Activated CD8-positive, alpha-beta memory T cell treated with anti-CD3 and anti-CD28 coated beads, Interleukin-2, amount 50 U/mL, for 1 hour (primary cell): ENCODE data around the gene RHEB.

Experiments
- DNase-seq: peaks from one replicate; pipeline ENCODE4 v3.0.0-alpha.2; 2020; ENCODE audit errors: extremely low read depth

The RHEB gene

DNA sequence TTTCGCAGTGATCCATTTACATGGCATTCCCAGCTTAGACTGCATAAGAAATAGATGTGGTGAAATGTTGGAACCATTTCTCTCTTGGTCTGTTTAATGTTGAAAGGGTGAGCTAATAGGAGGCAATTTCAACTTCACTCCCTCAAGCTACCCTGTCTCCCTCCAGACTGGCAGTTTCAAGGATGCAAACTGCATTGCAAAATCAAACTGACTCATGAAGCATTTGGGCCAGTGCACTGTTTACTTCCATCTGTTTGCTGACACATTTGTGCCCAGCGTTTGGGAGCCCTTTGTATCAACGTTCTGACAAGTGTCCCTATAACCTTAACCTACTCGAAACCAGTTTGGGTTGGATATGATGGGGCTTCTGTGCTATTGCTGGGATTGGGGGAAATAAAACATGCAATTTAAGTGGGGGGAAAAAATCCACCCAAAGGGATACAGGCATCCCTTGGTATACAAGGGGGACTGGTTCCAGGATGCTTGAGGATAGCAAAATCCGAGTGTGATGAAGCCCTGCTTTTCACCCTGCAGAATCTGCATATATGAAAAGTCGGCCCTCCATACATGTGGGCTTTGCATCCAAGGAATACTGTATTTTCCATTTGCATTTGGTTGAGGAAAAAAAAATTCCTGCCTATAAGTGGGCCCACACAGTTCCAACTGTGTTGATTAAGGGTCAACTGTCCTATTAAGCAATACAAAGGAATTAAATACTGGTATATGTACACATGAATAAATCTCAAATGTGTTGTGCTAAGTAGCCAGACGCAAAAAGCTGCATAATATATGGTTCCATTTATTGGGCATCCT, 15.6 kb downstream of the RHEB start:
- DNase-seq, result no peak

DNA sequence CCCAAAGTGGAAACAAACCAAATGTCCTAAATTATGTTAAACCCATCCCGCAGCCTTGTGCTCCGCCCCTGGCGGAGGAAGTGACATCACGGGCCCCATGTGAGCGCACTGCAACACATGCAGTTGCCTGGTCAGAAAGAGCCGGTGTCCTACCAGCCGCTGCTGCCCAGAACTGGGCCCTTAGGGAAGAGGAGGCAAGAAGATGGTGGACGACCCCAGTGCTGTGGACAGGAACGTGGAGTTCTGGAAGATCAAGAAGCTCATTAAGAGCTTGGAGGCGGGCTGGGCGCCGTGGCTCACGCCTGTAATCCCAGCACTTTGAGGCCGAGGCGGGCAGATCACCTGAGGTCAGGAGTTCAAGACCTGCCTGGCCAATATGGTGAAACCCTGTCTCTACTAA, 18.0 kb downstream of the RHEB start:
- no peak for DNase-seq

DNA sequence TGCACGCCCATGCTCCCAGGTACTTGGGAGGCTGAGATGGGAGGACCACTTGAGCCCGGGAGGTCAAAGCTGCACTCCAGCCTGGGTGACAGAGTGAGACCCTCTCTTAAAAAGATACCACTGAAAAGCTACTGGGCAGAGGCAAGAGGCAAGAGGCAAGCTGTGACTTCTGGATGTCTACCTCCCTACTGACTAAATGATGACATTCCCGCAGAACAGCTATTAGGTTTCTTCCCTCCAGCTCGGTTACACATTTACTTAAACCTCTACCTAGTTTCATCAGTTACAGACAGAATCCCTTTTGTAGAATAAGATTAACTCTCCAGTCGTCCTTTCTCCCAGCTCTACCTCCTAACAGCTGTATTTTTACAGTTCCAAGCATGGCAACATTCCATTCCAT, 21.2 kb downstream of the RHEB start:
- DNase-seq, result no peak

DNA sequence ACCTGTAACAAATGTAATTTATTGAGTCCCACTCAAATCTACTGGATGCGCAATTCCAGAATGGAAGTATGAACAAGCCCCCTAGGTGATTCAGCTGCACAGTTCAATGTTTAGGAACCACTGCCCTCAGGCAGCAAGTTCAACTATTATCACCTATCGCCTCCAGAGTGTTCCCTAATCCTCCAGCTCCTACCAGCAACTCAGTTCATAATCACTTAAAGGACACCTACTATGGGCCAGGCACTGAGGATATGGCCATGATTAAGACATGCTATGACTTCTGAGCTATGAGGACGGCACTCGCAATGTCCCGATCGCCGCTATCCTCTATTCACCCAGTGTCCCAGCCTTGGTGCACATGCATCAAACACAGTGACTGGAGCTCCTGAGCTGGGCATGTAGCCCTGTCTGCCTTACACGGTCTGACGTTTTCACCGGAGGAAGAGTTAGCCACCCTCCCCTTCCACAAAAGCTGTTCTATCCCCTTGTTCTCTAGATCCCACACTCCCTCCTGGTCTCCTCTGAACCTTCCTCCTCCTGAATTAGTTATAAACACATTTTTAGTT, 22.3 kb downstream of the RHEB start:
- no peak for DNase-seq

DNA sequence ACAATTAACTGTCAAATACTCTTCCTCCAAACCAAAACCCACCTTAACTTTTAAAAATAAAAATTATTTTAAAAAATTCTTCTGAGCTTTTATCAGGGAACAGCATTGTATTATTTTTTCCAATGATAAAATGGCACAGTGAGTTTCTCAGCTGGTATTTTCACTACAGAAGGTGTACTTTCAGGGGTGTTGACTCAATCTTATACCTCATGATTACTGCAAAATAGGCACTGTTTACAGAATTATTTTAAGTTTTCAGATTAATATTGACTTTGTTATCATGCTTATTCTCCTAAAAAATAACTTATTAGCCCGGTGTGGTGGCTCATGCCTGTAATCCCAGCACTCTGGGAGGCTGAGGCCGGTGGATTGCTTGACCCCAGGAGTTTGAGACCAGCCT, 24.3 kb downstream of the RHEB start:
- DNase-seq, result no peak

DNA sequence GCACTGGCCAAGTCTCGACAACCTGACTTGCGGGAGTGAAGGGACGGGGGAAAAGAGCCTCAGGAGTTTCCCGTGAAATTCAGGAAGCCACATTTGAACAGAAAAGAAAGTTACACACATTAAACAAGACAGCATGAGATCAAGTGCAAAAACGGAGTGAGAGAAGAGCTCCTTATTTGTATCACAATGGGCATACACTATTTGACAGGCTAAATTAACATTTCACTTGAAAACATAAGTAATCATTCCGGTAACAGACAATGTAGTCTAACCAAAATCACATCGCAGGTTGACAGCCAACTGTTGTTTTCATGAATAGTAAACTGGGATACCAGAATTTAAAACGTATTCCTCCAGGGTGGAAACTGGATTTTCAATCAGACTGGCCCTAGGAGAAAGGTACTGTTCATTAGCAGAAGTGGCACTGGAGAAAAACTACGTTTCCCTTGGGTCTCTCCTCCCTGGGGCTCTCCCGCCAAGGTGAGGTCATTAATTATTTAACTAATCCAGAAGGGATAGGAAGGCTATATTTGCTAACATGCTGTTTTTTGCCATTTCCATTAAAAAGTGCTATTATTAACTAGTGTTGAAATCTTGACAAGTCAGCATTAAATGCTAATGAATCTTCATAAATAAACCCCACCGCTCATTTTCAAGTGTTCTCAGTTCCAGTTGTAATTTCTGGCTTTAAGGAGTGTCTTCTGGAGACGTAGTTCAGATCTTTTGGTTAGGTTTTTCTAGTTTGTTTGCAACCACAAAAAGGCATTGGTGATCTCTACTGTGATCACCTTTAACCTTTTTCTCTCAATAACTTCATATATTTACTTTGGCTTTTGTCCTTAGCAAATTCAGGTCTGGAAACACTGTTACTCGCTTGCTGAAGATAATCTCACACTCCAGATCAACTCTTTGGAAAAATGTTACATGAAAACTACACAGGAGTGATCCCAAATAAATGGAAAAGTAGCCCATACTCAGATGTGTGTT, 25.1 kb downstream of the RHEB start:
- DNase-seq, result no peak

DNA sequence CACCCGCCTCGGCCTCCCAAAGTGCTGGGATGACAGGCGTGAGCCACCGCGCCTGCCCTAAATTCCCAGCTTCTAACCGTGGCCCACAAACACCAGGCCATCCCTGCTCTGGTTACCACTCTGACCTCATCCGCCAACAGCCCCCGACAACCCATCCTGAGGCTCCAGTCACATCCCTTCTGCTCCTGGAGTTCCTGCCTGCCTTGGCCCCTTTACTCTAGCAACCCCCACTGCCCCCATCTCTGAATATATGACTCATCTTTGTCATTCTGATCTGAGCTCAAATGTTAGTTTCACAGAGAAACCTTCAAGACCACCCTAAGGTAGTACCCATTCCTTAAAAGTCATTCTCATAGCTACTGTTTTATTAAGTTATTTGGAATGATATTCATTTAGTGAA, 26.6 kb downstream of the RHEB start:
- no peak for DNase-seq

DNA sequence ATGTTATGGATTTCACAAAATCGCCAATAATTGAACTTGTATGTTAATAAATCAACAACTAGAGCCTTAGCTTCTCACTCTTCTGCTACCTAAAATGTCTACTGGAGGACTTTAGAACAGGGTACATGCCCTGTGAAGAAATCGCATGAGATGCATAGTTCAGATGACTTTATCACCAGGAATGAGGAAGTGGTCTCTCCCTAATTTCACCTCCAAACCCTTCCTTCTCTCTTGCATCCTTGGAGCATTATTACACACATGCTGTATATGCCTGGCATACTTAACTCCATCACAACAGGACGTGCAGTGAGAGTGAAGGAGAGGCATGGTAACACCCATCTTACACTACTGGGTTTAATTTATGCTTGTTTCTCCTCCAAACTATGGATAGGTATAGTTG, 27.8 kb downstream of the RHEB start:
- DNase-seq, result no peak

DNA sequence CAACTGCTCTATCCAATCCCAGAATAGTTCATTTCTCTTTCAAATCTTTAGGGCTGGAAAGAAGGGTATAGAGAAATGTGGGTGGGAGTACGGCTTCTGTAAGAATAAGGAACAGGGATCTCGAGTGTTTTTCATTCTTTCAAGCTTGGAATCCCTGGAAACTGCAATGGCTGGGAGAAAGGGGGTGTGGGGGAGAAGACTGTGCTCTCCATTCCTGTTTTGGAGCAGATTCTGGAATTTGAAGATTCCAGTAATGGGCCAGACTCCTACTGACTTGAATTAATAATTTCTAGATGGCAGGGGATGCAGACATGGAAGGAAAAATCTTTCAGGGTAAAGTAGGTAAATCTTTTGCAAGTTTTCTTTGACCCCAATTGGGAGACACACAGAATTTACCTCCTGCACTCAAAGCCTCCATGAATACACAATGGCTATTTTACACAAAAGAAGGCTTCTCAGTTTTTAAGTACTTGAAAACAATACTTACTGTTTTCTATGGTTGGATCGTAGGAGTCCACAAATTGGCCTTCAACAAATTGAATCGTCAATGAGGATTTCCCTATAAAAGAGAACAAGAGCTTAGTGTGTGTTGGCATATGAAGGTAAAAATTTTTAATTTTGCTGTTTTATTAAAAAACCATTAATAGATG, 29.1 kb downstream of the RHEB start:
- DNase-seq, result no peak

DNA sequence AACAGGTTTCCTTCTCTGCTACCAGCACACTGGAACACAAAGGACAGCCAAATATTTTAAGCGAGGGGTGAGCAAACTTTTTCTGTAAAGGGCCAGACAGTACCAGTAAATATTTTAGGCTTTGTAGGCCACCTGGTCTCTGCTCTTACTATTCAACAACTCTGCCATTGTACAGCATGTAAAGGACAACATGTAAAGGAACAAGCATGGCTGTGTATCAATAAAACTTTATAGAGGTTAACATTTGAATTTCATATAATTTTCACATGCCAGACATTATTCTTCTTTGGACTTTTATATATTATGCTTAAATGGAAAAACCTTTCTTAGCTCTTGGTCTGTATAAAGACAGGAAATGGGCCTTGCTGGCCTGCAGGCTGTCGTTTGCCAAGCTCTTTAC, 30.2 kb downstream of the RHEB start:
- no peak for DNase-seq

DNA sequence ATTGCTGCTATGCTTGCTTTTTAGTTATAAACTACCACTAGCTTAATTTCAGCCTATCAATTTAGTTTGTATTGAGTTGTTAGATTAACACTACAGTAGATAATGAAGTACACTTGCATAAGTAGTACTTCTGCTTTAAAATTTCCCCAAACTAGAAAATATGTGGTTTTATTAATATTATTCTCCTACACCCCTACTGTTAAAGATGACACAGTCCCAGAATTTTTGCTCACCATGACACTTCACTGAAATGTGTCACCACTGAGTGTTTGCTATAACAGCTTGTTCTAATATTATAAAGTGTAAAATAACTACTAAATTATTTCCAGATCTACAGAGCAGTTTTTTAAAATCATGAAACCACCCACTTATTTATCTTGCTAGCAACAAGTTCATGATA, 31.6 kb downstream of the RHEB start:
- DNase-seq, result no peak

DNA sequence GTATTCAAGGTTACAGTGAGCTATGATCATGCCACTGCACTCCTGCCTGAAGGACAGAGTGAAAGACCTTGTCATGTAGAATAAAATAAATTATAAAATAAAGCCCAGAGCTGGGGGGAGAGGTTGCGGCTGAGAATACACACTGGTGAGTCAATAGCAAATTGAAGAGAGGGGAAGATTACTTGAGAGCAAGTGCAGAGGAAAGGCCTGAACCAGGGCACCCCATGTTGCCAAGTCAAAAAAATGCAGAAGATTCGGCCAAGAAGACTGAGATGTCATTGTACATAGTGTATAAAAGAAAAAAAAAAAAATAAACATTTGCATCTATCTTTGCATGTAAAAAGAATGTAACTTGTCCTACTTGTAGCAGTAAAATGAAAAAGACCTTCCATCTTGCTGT, 32.5 kb downstream of the RHEB start:
- no peak for DNase-seq

DNA sequence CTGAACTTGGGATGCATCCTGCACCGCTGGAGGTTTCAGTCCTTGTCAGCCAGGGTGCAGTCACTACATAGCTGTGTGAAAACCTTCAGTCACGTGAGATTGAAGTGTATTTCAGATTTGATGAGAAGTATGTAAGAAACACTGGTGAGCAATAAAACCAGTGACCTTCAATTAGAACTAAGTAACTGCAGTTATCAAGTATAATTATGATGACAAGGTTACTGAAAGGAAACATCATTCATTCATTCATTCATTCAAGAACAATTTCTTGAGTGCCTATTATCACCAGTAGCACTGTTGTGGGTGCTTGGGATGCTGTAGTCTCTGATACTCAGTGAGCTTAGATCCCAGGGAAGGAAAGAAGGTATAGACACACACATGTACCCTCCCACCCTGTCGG, 33.6 kb downstream of the RHEB start:
- DNase-seq, result no peak

DNA sequence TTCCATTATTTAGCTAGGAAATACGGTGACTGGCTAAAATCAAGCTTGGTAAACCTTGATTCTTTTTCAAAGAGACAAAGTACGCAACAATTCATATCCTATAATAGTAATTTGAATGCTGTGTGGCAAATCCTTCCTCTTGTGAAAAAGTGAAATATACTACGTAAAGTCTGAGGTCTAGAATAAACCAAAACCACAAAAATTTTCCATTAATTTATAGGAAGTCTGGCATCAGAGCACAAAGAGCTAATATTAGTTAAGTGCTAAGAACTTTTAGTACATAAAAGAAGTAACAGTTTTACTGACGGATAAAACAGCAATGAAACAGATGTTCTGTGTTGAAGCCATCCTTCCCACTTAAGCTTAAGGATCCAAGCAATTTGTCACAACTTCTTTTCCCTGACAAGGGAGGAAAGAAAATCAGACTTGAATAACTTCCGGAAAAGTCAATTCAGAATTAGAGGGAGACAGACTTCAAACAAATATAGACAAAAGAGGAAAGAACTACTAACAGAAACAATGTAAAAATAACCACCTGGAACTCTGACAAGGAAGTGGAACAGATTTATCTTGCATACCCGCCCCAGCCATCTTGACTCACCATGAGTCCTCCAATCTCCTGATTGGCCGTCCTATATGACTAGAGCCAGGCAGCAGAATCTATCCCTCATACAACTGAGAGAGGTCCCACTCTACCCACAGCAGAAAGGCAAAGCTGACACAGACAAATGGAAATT, 34.6 kb downstream of the RHEB start:
- DNase-seq, result no peak

DNA sequence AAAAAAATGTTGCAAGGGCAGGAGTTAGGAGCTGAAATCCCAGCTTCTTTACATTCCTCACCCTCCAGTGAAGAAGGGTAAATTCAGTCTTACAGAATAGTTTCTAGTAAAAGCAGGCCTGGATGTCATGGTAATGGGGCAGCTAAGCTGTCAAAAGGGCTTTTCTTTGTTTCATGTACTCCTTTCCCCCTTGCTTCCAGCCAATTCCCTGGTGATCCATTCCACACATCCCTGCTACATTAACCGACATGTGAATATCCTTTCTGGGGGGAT, 36.0 kb downstream of the RHEB start:
- DNase-seq, result no peak

DNA sequence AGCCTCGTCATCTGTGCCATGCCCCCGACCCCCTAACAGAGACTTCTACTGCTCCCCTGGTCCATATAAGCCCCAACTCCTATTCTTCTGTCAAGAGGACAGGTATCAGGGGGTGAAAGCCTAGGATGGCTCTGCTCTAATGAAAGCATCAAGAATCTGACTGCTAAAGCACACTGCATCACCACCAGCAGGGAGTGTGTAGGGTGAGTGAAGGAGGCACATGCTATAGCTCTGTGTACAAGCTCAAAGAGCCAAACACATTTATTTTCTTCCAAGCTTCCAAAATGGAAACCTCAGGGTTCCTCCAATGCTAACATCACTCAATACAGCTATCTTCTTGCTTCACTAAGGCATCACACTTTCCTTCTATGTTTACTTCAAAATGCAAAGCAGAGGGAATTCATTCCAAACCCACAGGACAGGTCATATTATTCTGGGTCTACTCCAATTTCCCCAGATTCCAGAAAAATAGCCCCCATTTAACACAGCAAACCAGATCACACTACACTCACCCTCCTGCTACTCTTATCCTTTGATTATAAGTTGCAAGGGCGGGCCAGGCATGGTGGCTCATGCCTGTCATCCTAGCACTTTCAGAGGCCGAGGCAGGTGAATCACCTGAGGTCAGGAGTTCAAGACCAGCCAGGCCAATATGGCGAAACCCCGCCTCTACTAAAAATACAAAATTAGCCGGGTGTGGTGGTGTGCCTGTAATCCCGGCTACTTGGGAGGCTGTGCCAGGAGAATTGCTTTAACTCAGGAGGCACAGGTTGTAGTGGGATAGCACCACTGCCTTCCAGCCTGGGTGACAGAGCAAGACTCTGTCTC, 36.6 kb downstream of the RHEB start:
- DNase-seq, result no peak

DNA sequence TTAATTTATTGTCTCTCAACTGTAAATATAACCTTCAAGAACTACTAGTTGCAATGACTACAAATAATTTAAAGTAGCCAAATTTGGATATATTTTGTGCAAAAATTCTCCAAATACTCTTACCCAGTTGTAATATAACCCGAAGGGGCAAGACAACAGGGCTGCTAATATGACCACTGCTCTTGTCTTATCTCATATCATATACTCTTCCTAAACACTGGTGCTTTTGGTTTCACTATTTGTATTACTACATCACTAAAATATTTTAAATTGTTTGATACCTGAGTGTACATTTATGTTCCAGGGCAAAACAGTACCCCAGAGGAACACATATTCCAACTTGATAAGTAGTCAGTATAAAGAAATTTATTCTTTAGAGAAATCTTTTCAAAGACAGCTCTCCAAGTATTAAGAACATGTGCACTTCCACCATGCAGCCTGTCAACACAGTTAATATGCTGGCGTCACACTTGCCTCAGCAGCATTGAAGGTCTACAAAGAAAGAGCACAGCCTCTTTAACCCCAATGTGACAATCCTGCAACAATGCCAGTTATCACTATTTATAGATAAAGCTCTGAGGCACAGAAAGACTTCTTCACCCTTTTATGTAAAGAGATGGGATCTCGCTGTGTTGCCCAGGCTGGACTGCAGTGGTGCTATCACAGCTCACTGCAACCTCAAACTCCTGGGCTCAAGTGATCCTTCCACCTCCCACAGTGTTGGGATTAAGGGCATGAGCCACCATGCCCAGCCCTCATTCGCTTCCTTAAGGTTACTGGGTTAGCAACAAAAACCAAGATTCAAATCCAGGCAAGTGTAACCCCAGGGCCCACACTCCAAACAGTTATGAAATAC, 37.8 kb downstream of the RHEB start:
- no peak for DNase-seq

DNA sequence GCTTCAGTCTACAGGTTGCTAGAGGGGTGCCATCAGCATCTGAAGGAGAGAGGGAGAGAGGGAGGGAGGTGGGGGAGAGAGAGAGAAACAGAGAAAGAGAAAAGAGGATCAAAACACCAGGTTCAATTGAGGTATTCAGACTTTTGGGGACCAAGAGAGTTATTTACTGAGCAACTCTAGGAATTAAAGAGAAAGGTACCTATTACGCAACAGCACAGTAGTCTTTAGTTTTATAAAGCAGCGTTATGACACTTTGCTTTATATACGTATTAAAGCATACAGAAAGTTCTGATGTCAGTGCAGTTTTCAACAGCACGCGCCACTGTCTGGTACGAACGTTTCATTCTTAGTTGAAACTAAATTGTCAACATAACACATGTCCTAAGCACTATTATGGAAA, 41.8 kb downstream of the RHEB start:
- no peak for DNase-seq

DNA sequence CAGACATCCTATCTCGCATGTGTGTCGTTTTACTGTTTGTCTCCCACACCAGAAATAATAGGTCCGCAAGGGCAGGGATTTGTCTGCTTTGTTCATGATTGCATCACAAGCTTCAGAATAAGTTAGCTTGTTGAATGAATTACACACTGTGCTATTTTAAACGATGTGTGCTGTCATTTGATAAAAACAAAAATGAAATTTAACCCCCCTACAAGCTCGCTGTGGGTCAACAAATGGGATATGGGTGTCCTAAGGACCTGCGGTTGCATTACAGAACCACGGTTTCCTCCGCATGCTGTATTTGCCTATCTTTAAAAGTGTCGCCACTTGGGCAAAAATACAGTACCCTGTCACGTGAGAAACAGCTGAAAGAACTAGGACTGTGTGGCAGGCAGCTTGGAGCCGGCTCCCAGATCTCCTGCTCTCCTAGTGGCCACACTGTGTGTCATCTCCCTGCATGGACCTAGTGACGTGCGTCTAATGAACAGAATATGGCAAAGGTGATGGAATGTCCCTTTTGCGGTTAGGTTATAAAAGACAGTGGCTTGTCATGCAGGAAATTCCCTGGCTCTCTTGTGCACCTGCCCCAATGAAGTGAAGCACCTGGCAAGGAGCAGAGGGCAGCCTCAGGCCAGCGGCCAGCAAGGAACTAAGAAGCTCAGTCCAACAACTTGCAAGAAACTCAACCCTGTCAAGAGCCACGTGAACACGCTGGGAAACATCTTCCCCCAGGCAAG, 46.9 kb downstream of the RHEB start:
- no peak for DNase-seq
